ENCODE data around the gene PRKCD.

PRKCD gene

DNA sequence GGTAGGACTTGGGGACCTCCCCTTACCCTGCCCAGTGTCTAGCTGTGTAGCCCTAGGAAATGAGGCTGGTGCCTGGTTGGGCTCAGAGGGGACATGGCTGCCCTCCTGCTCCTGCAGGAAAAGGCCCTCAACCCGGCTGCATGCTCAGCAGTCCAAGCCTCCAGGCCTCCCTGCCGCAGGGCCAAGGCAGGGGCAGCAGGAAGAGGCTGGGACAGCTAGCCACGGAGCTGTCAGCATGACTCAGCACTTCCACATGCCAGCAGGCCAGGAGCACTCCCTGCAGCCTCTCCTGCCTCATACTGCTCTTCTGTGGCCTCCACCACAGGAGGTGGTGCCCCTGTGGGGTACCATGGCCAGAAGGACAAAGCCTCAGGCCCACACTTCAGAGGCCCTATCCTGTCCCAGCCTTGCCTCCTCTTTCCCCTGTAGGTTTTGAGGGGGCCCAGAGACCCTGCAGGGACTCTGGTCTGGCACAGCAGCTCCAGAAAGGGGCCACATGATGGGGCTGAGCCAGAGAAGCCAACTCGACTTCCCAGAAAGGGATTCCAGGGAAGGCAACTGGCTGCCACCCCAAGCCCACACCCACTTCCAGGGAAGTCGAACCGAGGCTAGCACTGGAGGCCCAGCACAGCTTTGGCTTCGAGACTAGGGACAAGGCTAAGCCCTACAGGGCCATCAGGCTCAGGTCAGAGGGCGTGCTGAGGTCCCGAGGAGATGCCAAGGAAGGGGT, 75.3 kb downstream of the PRKCD start:
- DNase-seq = no peak

DNA sequence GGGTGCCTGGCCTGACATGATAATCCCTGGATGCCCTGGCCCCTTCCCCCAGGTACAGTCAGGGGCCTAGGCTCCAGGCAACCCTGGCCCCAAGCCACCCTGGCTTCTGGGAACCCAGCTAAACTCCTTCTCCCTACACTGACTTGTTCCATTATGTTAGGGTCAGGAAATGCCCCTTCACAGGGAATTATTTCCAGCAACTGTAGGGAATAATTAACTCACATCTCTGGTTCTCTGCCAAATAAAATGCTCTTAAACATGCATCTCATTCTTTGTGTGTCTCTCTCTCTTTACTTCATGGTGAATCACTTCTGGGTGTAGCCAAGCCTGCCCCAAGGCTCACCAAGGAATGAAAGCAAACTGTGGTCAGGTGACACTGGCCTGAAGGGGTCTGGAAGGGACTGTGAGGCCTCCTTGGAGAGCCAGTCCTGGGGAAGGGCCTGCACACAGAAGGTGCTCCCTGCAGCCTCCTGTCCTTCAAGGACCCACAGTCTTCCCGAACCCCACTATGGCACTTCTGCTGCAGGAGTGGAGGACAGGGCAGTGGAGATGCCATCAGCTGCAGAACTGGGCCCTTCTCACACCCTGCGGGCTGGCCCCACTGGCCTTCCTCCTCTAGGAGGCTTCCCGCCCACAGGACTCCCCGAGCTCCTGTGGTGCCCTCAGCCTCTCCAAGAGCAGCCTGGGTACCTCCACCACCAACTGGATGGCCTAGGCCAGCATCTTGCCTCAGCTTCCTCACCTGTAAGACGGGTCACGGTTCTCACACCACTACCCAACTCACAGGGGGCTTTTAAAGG, 77.2 kb downstream of the PRKCD start:
- no peak for DNase-seq

DNA sequence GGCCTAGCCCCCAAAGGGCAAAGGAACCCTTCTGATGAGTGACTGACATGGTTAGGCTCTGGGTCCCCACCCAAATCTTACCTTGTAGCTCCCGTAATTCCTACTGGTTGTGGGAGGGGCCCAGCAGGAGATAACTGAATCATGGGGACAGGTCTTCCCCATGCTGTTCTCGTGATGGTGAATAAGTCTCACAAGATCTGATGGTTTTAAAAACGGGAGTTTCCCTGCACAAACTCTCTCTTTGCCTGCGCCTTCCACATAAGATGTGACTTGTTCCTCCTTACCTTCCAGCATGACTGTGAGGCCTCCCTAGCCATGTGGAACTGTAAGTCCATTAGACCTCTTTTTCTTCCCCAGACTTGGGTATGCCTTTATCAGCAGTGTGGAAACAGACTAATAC, 77.9 kb downstream of the PRKCD start:
- no peak for DNase-seq

- no peak for DNase-seq
Observed at GRCh38 chr3:53239800-53240199, 78.8 kb downstream of the PRKCD start.

DNA sequence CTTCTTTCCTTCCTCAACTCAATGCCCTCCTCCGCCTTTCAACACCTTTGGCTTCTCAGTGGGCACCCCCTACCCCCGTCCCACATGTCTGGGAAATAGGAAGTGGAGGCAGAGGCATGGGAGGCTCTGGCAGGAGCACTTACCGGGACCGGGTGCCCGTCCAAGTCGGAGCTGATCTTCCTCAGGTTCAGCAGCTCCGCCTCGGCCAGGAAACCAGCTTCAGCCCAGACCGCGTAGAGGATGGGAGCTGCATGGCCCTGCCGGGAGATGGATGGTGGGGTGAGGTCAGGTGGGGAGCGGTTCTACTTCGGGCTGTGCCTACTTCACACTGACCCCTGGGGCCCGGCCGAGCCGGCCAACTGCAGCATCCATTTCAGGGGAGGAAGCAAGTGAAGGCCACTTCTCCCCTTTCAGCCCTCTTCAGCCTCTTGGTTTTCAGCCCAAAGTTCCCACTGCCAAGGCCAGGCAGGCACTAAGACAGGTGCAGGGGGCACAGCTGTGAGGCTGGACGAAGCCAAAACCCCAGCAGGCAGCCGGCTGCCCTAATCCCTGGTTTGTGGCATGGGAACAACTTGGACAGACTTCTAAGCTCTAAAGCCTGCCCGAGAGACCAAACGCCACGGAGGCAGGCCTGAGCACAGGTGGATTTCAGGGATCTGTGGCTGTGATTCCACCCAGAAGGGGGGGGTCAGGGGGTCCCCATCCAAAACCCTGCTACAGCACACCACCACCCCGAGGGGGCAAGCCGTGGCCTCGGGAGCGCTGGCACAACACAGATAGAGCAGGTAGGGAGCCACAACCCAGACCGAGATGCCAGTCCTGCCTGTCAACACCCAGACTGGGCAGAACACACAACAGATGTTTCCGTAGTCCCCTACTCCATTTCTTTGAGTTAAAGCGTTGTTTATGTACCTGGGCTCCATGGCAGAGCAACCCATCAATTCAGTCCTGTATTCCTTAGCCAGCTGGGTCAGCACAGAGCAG, 80.3 kb downstream of the PRKCD start:
- DNase-seq = no peak

DNA sequence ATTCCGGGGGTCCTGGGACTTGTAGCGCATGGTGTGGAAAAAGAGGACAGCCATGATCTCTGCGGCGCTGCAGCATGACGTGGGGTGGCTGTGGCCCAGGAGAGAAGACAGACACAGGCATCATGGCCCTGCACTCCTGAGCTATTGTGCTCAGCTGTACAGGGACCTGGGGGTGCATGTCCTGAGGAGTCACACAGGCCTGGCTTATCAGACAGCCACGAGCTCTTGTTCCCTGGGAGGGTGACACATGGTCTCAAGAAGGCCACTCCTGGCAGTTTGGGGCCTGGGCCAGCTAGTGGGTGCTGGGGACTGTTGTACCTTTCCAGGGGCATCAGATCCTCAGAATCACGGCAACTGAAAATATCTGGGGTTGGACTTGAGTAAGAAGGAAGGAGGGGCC, 81.1 kb downstream of the PRKCD start:
- DNase-seq = no peak

Data from activated gamma-delta T cell (primary cell).